NCI-H146 treated with DMSO at 0.1 percent for 48 hours (cell line): ENCODE results near the gene ARHGAP11A.

Experiments
- DNase-seq: peaks from one replicate; lab custom pipeline; 2025; ENCODE audit not compliant: unreplicated experiment; lab: John Stamatoyannopoulos, UW

The ARHGAP11A gene

DNA sequence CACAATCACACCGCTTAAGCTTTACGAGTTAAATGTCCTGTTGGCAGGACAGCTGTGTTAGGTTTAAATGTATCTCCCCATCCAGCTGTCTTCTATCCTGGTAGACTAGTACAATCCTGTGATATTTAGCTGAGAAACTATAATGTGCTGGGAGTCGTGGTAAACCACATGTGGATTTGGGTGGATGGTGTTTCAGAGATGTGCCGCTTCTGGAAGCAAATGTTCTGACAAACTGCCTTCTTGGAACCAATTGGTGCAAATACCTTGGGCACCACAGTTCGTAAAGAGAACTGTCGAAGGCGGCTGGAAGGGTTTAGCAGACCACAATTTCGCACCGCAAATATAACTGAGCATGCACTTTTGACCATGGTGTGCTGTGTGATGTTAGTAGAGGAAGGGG lies 41.2 kb downstream of the ARHGAP11A start:
- DNase-seq, result no peak

DNA sequence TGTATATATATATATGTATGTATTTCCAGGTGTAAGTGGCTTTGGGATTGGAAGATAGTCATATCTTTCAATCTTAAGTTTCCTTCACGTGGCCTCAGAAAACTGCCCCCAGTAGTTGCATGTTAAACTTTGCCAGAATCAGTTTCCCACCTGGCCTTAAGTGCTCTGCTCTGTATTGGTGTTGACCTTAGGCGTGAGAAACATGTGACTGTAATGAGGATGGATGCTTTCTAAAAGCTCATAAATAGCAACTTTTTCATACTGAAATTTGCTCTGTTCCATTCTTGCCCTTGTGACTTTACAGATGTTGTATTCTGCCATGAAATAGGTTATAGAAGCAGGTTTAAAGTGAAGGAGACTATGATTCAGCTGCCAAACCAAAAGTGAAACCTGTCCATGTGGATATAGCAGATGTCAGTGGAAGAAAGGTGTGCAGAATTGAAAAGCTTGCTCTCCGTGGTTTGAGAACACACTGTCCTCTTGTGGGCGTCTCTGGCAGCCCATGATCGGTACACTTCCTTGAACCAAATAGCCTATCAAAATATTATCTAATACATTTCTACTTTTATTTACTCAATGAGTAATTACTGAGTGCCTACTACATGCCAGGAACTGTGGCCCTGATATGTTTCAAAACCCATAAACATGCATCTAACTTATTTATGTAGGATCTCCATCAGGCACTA lies 42.0 kb downstream of the ARHGAP11A start:
- no peak for DNase-seq

DNA sequence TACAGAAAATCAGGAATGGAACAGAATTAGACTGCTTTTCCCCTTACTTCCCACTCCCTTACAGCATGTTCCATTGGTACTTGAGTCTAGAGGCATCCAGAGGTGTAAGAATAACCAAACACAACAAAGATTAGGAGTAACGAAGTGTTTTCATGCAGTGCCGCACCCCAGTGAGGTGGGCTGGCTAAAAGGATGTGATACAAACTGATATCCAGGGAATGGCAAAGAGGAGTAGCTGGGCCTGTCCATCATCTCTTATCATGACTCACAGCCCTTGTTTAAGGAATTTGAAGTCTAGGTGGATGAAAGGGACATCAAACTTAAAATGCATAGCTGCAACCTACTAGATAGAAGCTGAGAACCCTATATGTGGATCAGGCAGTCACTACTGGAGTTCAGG lies 42.6 kb downstream of the ARHGAP11A start:
- DNase-seq, result no peak

DNA sequence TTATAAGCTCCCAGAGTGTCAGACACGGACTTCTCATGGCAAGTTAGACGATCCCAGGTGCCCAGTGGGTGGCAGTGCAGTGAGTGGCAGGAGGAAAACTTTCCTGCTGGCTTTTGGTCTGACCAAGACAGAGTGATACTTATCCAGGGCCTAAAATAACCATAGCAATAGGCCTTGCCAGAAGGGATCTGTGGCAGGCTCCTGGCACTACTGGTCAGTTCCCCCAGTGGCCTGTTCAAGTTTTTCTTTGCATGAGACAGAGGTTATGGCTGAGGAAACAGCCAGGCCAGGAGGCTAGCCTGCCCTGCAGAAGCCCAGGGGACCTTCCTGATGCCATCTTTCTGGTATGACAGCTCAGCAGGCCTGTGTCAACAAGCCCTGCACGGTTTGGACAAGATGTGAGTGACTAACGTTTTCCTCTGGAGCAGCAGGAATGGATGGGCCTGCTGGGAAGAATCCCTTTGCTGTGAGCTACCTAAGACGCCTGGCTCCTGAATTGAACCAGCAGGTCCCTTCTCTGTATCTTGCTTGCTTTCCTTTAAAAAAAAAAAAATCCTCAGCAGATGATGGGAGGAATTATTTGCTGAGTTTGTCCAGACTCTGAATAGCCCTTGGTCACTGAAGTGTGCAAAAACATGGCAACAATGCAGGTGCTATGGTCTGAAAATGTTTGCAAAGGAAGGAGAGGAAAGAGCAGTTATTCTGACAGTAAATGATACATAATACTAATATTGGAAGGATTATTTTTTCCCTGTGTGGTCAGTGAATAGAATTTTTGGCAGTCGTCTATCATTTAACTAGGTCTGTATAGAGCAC lies 44.2 kb downstream of the ARHGAP11A start:
- peak; percentile 8 for DNase-seq

DNA sequence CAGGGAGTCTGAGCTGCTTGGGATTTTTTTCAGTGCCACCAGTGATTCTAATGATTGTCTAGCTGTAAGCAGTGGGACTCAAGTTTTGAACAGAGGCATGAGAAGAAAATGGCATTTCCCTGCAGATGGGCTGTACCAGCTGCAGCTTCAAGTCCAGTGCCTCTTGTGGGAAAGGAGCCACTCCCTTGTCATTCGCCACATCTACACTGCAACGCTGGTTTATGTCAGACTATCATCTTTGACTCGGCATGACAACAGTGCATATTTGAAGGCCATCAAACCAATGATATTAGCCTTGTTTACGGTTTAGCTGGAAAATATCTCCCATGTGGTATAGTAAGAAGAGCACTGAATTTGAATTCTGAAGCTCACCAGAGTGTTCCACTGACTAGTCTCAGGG lies 48.4 kb downstream of the ARHGAP11A start:
- no peak for DNase-seq

DNA sequence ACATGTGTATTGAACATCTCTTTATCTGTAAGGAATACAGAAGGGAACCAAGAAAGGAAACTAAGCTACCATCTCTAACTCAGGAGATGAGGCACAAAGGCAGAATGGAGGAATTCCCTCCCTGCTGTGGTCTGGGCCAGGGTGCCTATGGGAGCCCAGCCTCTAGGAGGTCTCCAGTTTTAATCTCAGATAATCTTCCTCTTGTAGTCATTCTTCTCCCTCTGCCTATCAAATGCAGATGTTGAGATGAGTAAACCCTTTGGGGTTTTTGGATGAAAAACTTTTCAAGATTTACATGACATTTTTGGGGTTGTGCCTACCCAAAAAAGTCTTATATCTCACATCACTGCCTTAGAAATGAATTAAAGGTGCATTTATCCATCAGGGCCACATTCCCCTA lies 49.5 kb downstream of the ARHGAP11A start:
- DNase-seq, result no peak

DNA sequence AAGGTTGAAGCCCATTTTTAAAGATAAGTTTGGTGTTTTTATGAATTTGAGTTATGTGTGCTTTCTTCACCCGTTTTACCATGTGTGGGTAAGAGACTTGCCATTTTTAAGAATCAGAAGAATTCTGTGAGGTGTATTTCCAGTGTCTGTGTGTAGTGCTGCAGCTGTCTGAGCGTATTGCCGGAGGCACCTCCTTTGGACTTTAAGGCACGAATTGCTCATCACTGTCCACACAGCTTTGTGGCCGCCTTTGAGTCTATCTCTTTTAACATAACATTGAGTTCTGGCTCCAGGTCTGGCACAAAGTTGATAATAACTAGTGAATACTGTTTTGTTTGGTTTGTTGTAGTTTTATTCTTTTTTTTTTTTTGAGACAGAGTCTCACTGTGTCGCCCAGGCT lies 52.0 kb downstream of the ARHGAP11A start:
- DNase-seq, result no peak

DNA sequence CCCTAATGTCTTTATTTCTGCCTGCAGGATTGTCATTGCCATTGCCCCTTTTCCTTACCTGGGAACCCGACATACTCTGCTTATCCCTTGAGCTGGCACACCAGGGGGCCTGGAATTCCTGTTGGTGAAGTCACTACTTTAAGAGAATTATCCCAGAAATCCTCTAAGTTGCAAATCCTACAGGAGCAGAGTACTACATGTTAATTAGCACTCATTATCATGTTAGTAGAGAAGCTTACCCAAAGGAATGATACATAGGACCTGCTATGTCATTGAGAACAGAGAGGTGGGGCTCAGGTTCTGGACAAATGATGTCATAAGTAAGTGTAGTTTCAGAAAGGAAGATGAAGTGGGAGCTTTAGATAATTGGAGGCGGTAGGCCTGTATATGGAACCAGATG lies 53.6 kb downstream of the ARHGAP11A start:
- no peak for DNase-seq

DNA sequence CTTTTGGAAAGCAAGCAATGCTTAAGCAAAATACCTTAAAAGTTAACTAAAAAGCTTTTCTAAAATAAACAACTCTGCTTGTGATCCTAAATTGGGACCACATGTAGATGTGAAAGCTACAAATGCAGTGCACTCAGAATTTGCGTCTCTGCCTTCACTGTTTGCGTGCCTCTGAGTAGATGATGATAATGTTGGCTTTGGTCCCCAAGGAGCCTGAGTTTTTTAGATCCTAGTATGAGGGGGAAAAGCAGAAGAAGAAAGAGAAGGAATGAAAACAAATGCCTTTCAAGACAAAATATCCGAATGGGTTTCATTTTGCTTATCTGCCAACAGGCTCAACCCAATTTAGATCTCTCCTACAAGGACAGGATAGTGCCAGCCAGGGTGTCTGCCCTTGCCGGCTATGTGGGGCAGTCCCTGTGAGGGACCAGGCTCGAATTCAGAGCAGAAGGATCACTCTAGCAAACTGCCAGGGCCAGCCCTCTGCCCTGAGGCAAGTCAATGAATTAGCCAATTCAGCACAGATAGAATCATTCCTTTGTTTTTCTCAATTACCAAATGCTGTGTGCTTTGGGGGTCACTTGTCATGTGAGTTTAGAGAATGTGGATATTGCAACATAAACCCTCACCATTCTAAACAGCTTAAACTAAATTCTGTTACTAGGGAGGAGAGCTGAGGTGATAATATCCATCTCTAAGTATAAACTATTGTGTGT lies 54.8 kb downstream of the ARHGAP11A start:
- DNase-seq, result no peak

DNA sequence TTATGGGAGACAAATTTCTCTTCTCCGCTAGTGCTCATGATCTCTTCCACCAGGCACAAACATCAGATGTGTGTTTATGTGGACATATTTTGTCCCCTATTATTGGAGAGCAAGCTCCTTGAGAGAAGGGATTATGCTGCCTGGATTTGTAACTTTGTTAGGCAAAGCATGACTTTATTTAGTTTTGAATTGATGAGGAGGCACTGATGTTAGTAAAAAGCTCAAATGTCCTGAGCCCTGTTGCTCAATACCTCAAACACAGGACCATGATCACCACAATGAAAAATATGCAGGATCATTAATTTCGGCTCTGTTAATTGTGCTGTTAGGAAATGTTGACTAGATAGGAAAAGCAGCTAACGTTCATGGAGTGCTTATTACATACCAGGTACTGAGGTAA lies 55.3 kb downstream of the ARHGAP11A start:
- no peak for DNase-seq

DNA sequence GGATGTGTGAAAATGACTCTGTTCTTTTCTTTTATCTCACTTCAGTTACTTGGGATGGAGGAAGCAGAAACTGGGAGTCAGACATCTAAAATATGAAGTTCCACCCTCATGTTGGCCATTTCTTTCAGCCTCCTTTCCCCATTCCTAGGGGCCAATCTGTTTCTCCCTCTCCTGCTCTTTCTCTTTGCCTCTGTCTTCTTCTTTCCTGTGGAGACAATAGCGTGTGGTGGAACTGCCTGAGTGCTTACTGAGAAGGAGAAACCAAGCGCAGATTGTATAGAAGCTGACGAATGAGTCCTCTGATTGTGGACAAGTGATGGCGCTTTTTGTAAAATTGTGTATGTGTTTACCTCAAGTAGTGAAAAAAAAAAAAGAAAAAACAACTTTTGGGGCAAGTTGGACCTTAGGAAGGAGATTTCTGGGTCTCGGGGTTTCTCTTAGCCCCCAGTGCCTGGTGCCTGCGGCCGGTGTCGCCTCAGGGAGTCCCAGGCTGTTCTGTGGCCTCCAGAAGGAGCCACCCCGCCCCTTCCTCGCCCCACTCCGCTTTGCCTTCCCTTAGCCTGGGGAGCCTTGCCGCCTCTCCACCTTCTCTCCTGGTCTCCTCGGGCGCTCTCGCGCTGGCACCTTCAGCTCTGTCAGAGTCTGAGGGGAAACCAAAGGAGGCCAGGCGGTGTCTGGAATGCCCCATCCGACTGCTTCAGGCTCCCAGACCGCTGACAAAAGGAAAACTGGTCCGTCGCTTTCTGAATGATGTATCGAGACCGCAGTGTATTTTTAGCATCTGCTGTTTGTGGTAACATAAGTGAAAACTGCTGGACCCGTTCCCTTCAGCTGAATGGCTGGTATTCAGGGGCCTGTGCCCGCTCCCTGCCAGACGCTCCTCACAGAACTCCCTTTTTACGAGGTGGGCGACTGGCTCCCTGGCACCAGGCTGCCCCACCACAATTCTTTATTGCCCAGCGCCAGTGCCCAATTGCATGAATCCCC lies 56.3 kb downstream of the ARHGAP11A start:
- no peak for DNase-seq

DNA sequence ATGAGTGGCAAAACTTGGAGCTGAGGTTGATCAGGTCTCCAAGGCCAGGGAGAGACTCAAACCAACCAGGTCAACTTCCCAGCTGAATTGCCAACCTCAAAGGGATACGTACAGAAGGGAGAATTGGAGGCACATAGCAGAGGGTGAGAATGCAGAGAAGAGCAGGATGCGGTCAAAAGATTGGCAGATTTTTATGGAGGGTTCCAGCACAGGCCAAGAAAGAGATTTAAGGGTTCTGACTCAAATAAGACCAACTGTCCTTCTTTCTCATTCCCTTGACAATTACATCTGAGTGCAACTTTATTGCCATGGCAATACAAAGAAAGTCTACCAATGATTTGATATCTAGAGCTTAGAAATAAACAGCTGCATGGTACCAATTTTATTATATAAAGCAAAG lies 59.4 kb downstream of the ARHGAP11A start:
- no peak for DNase-seq

DNA sequence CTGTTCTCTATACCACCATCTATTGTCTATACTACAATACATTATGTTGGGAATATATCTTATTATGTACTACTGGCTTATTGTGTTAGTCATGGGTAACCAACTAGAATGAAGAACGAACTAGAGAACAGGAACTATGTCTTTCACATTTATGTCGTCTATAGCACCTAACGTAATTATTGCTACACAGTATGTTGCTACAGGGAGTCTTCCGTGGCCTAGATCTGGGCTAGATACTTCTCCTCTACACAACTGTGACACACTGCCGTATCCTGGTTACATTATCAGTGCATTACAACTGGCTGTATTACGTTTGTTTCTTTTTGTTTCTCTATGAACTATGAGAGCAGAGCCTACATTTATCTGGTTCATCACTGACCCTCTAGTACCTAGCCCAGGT lies 60.2 kb downstream of the ARHGAP11A start:
- no peak for DNase-seq

DNA sequence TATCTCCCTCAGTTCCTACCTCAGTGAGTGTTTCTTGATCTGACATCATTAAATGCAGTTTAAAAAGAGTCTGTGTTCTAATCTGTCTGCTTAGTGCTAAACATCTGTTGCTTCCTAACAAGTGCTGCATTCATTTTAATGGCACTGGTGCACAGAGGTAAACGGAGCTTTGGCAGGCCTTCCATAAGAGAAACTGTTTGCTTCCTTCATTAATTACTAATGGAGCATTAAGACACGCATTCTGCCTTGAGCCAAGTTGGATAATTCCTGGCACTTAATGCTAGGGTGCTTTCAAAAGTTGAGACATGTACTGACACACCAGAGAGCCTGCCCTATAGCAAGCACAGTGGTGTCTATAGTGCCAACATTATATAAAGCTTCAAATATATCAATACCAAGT lies 60.9 kb downstream of the ARHGAP11A start:
- no peak for DNase-seq

DNA sequence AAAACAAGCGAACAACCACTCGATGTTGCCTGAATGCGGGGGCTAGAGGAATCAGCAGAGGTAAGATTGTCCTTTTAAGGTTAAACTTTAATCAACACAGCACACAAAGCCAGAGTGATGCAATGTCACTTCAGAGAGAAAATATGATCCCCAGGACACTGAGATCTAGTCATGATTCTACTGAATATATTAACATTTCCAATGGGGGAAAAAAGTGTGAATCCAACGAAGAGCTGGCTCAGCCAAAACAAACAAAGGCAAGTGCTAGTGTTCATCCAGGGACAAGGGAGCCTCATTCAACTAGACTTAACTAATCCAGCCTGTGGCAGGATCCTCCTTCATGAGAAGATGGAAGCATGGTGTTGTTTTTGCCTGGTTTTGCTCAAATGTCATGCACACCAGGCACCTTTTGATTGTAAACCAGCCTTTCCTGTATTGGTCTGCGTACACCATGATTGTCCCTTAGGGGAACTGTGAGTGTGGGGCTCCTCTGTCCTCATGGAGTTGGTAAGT lies 62.0 kb downstream of the ARHGAP11A start:
- DNase-seq, result no peak

DNA sequence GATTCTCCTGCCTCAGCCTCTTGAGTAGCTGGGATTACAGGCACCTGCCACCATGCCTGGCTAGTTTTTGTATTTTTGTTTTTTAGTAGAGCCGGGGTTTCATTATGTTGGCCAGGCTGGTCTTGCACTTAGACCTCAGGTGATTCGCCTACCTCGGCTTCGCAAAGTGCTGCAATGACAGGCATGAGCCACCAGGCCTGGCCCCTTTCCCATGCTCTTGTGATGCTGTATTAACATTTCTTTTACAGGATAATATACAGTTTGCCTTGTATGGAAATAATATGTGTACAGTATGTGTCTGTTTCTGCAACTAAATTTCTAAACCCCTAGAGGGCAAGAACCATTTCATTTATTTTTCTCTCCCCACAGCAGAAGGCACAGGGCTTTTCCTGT lies 64.0 kb downstream of the ARHGAP11A start:
- DNase-seq, result no peak

DNA sequence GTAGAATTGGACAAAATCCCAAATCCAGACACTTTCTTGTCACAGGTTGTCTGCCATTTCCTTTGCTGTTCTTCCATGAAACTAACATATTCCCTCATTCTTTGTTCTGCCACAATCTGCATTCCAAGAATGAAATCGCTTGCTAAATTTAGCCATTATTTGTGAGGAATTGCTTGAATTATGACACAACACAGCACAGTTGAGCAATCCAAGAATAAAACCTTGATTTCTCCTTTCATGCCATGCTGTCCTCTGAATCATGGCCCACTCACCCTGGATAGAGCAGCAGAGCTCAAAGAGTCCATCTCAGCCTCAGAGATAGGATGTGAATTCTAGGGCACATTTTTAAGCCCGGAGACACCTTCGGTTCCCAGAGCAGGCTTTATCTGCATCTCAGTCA lies 67.3 kb downstream of the ARHGAP11A start:
- DNase-seq, result no peak

DNA sequence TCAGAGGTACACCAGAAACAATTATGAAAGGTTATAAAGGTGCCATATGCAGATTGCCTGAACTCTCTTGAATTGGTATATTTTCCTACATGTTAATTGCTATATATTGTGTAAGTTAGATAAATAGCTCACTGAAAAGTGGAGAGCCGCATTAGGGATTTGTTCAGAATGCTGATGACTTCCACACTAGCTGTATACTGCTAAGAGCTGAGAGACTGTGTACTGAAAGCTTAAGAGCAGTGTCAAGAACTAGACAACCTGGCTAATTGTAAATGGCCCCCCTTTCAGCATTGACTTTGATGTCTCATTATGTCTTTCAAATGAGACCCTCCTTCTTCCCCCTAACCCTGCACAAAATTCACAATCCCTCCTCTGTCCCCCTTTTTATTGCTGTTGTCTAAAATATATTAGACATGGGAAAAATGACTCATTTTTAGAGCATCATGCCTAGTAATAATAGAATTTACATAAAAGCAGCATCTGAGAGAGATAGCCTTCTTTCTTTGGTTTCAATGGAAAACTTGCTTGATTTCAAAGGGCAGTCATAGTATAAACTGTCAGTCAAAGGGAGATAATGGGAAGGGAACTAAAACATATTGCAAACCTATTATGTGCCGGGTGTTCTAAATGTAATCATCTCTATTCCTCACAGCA lies 67.8 kb downstream of the ARHGAP11A start:
- no peak for DNase-seq

DNA sequence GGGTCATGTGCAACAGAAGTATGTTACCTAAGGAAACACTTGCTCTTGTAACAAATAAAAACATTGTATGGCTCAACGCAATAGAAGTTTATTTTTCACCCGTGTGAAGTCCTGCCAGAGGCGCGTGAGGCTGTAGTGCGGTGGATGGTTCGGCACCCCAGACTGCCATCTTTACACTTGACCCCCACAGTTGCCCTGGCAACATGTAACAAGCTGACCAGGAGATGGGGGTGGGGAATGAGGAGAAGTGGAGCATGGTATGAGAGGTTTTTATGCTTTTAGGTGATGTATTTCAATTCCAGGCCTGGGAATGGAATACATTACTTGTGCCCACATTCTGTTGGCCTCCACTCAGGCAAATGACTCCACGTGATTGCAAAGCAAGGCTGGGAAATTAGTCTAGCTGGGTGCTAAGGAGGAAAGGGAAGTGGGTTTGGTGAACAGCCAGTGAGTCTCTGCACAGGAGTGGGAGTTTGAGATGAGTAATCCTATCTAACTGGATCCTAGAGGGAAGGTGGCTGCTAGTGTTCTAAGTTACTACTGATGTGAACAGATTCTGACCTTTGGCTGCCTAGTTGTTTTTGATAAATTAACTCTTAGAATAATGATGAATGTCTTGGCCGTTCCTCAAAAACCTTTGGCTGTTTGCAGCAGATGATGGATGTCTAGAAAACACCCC lies 68.7 kb downstream of the ARHGAP11A start:
- DNase-seq, result no peak

DNA sequence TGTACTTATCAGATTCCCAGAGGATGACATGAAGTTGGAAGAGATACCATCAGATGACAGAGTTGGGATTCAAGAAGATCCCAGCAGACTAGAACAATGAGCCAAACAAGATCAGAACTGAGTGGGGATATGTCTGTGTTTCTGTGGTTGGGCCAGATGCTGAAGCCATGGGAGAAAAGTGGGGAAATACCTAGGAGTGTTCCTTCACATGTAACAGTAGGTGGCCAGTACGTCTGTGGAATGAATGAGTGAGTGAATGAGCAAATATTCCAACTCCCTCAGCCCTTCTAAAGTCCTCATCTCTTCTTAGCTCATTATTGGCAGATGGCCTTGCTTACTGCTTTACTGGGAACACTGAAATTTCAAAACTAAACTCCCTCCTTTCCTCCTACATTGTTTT lies 70.3 kb downstream of the ARHGAP11A start:
- DNase-seq, result no peak
